Common myeloid progenitor, CD34-positive (primary cell): ENCODE measurements around the gene CSF1R.

Experiments
- CTCF ChIA-PET: fragments of 350-600 bp; sonication (Branson Sonifier 250); formaldehyde crosslinking; loops from one replicate; lab custom pipeline; 2021; ENCODE audit warnings: antibody characterized with exemption; lab: Charles Lee
- POLR2A ChIA-PET: fragments of 350-600 bp; sonication (Branson Sonifier 250); formaldehyde crosslinking; loops from one replicate; lab custom pipeline; 2021; ENCODE audit warnings: antibody characterized with exemption; lab: Charles Lee
- DNase-seq, 3 donors: peaks; one replicate each; pipeline versions ENCODE4 v3.0.0 to v3.0.0-alpha.2; 2013
- H3K27ac ChIP-seq, 2 experiments: 1 replicate in 1 of 2; 2 replicates in 1 of 2; pipeline ENCODE4 v1.7.0; 2013; ENCODE audit warnings: inconsistent platforms in 2 of 2, low read length in 2 of 2, mild to moderate bottlenecking in 2 of 2, low read depth in 1 of 2, moderate library complexity in 1 of 2; ENCODE audit not compliant: severe bottlenecking in 2 of 2, insufficient read depth in 1 of 2, poor library complexity in 1 of 2
- H3K27me3 ChIP-seq, 5 experiments: replicated peaks in 2 of 5; 1 replicate in 3 of 5; 2 replicates in 2 of 5; pipeline versions ENCODE4 v1.6.1 to v1.7.0; 2013; ENCODE audit warnings: low read length in 4 of 5, mild to moderate bottlenecking in 2 of 5, moderate library complexity in 2 of 5, inconsistent platforms in 1 of 5; ENCODE audit not compliant: insufficient read depth in 5 of 5, control insufficient read depth in 4 of 5
- H3K36me3 ChIP-seq, 4 experiments: 1 replicate in 2 of 4; 2 replicates in 2 of 4; pipeline versions ENCODE4 v1.6.1 to v1.7.0; 2013; ENCODE audit warnings: low read length in 3 of 4, control low read depth in 1 of 4, mild to moderate bottlenecking in 1 of 4; ENCODE audit not compliant: control insufficient read depth in 4 of 4, insufficient read depth in 4 of 4
- H3K4me1 ChIP-seq, 4 experiments: 1 replicate in 3 of 4; 2 replicates in 1 of 4; pipeline versions ENCODE4 v1.6.1 to v1.7.1; 2013; ENCODE audit warnings: low read length in 3 of 4, mild to moderate bottlenecking in 3 of 4, control low read depth in 1 of 4, inconsistent platforms in 1 of 4, moderate library complexity in 1 of 4; ENCODE audit not compliant: control insufficient read depth in 4 of 4, insufficient read depth in 4 of 4; ENCODE audit errors: control extremely low read depth in 1 of 4
- H3K4me3 ChIP-seq, 7 experiments: 1 replicate in 4 of 7; 2 replicates in 3 of 7; pipeline versions ENCODE4 v1.5.1 to v1.7.0; 2013; ENCODE audit warnings: mild to moderate bottlenecking in 7 of 7, low read length in 6 of 7, moderate library complexity in 6 of 7, inconsistent platforms in 2 of 7, low read depth in 2 of 7, control low read depth in 1 of 7; ENCODE audit not compliant: insufficient read depth in 4 of 7, control insufficient read depth in 1 of 7; ENCODE audit errors: extremely low read depth in 1 of 7
- H3K9me3 ChIP-seq, 5 experiments: 1 replicate in 4 of 5; 2 replicates in 1 of 5; pipeline versions ENCODE4 v1.6.1 to v1.7.1; 2013; ENCODE audit warnings: low read length in 4 of 5, mild to moderate bottlenecking in 2 of 5, inconsistent platforms in 1 of 5, low read depth in 1 of 5, moderate library complexity in 1 of 5; ENCODE audit not compliant: control insufficient read depth in 4 of 5, insufficient read depth in 2 of 5; ENCODE audit errors: control extremely low read depth in 1 of 5
- WGBS: methylation state at CpG from one replicate; pipeline ENCODE4 v1.1.5; 2013; ENCODE audit not compliant: insufficient coverage; 5-methylcytosine and 5-hydroxymethylcytosine counted together

The CSF1R gene

DNA sequence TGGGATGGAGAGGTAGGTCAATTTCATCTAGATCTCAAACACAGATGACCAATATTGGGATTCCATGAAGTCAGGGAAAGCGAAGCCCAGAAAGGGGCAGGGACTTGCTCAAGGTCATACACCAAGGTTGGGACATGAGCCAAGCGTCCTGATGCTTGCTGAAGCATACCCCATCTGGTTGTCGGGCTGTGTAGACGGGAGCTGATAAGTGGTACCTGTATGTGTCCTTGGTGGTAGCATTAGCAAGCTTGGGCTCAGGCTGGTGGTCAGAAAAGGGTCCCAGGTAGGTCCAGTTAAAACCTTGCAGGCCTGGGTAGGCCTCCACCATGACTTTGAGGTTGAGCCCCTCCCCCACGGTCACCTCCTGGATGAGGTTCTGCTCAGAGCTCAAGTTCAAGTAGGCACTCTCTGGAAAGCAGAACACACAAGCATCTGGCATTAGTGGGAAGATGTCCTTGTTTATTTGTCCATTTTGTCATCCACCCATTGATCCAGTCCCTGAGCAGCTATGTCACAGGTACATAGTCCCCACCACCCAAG is 13.2 kb downstream of the CSF1R start:
- WGBS = 94% methylated on average over 4 of the region's 5 CpGs
- Histone ChIP-seq H3K4me1 (peaks cover 0 to 36% (median 14%) of the 10 kb centered on the region in 4 experiments), H3K4me3 (no peak overlapping the region), H3K27ac (no peak overlapping the region), H3K36me3 (peaks cover 0 to 5% (median 0%) of the 10 kb centered on the region in 4 experiments), H3K27me3 (no peaks in the 10 kb centered on the region), H3K9me3 (peaks cover 0 to 8% (median 6%) of the 10 kb centered on the region in 5 experiments)
- ChIA-PET POLR2A (no interaction called here), CTCF (interaction anchor here (0.9 to 1.7 kb wide), 4 partner anchors 9 to 42 kb away, joined by 3 to 7 read pairs (median 4); no protein-coding TSS in a partner anchor)
- DNase-seq = no peak

- ChIA-PET POLR2A (no interaction called here), CTCF (interaction anchor here (0.6 to 2.7 kb wide), 5 partner anchors 10 to 469 kb away, joined by 3 to 6 read pairs (median 4); no protein-coding TSS in a partner anchor)
- Histone ChIP-seq H3K4me1 (peaks cover 0 to 52% (median 36%) of the 10 kb centered on the region in 4 experiments), H3K4me3 (no peak overlapping the region), H3K9me3 (peaks cover 0 to 8% (median 6%) of the 10 kb centered on the region in 5 experiments), H3K27me3 (no peaks in the 10 kb centered on the region), H3K36me3 (peaks cover 0 to 5% (median 0%) of the 10 kb centered on the region in 4 experiments), H3K27ac (no peak overlapping the region)
- 71% methylated on average over 2 of the region's 3 CpGs for WGBS
- DNase-seq = no peak
Measured at GRCh38 chr5:150070821-150071220, 15.5 kb downstream of the CSF1R start.

DNA sequence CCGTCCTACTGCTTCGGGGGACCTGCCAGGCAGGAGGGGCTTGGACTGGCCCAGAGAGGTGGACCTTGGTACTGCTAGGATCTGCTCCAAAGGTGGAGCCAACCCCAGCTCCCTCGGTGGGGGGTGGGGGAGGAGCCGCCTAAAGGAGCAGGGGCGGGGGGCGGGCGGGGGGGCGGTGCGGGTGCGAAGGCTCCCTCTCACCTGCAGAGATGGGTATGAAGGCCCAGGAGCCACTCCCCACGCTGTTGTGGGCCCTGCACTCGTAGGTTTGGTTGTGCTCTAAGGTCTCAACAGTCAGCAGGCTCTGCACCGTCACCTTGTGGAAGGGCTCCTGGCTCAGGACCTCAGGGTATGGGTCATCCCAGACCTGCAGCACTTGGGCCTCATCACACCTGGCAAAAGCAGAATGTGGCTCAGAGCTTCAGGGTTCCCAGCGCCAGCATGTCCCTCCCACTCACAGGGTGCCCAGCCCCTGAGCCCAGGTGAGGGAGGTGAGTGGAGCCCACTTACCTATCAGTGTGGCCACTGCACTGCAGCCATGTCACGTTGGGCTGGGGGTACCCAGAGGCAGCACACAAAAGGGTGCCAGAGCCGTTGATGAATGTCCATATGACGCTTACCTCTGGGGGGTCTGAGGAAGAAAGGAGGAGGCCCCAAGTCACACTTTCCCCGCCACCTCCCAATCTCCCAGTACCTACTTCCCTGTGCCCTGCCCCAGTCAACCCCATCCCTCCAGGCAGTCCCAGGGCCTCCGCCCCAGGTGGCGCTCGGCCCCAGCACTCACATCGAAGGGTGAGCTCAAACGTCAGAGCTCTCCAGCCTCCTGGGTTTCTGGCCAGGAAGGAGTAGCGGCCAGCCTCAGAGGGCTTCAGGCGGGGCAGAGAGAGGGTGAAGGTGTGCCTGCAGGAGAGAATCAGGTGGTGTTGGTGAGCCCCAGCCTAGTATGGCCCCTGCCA is 16.4 kb downstream of the CSF1R start:
- DNase-seq = no peak
- no peak overlapping the region for H3K4me3 ChIP-seq
- no peaks in the 10 kb centered on the region for H3K27me3 ChIP-seq
- no peak overlapping the region for H3K27ac ChIP-seq
- H3K9me3 ChIP-seq = peaks cover 0 to 8% (median 6%) of the 10 kb centered on the region in 5 experiments
- WGBS = 99% methylated on average over 9 of the region's 25 CpGs
- ChIA-PET POLR2A (interaction anchor here (0.6 to 1.5 kb wide), 2 partner anchors 12 to 29 kb away, joined by 3 to 5 read pairs; no protein-coding TSS in a partner anchor), CTCF (interaction anchor here (0.6 to 2.7 kb wide), 5 partner anchors 9 to 468 kb away, joined by 3 to 6 read pairs (median 4); no protein-coding TSS in a partner anchor)
- H3K4me1 ChIP-seq = peaks cover 0 to 57% (median 44%) of the 10 kb centered on the region in 4 experiments
- peaks cover 0 to 5% (median 0%) of the 10 kb centered on the region in 4 experiments for H3K36me3 ChIP-seq

GRCh38 chr5:150068961-150069645 is 17.3 kb downstream of the CSF1R start:
- H3K9me3 ChIP-seq = peaks cover 0 to 8% (median 6%) of the 10 kb centered on the region in 5 experiments
- no peak overlapping the region for H3K4me3 ChIP-seq
- H3K27me3 ChIP-seq = no peaks in the 10 kb centered on the region
- WGBS = 94% methylated on average over 8 of the region's 12 CpGs
- CTCF ChIA-PET = interaction anchor here (0.7 to 2.1 kb wide), 8 partner anchors 10 to 50 kb away, joined by 3 to 7 read pairs (median 4); partner anchors contain the start of gene CSF1R
- DNase-seq = no peak
- H3K4me1 ChIP-seq = peaks cover 0 to 66% (median 53%) of the 10 kb centered on the region in 4 experiments
- H3K27ac ChIP-seq = no peak overlapping the region
- POLR2A ChIA-PET = interaction anchor here (0.6 to 1.5 kb wide), 3 partner anchors 13 to 234 kb away, joined by 3 to 5 read pairs (median 5); partner anchors contain the start of gene ARSI
- H3K36me3 ChIP-seq = peaks cover 0 to 5% (median 0%) of the 10 kb centered on the region in 4 experiments

- Histone ChIP-seq H3K27me3 (no peaks in the 10 kb centered on the region), H3K4me3 (no peak overlapping the region), H3K36me3 (peaks cover 0 to 5% (median 0%) of the 10 kb centered on the region in 4 experiments), H3K27ac (no peak overlapping the region), H3K9me3 (peaks cover 0 to 8% (median 6%) of the 10 kb centered on the region in 5 experiments), H3K4me1 (peaks cover 0 to 72% (median 59%) of the 10 kb centered on the region in 4 experiments)
- POLR2A ChIA-PET = interaction anchor here (0.6 to 1.5 kb wide), 2 partner anchors 14 to 235 kb away, joined by 5 read pairs; partner anchors contain the start of gene ARSI
- WGBS = 61% methylated on average over 4 of the region's 4 CpGs
- CTCF ChIA-PET = interaction anchor here (0.9 to 3.4 kb wide), 6 partner anchors 9 to 47 kb away, joined by 3 to 18 read pairs (median 4); partner anchors contain the start of gene CSF1R
- DNase-seq = no peak
Measured at GRCh38 chr5:150068472-150068871, 17.9 kb downstream of the CSF1R start.

- Histone ChIP-seq H3K9me3 (peaks cover 0 to 4% (median 3%) of the 10 kb centered on the region in 5 experiments), H3K27me3 (no peaks in the 10 kb centered on the region), H3K27ac (no peak overlapping the region), H3K4me3 (no peak overlapping the region), H3K36me3 (peaks cover 0 to 4% (median 0%) of the 10 kb centered on the region in 4 experiments), H3K4me1 (peaks cover 0 to 76% (median 63%) of the 10 kb centered on the region in 4 experiments)
- DNase-seq = no peak
- ChIA-PET CTCF (interaction anchor here (1.1 to 3.4 kb wide), 4 partner anchors 9 to 47 kb away, joined by 3 to 18 read pairs (median 6); partner anchors contain the start of gene CSF1R), POLR2A (no interaction called here)
- WGBS = 92% methylated on average over 6 of the region's 6 CpGs
Measured at GRCh38 chr5:150068071-150068470, 18.3 kb downstream of the CSF1R start.
